OCI-LY1 (cell line): Measurements from ENCODE around the gene ACTRT2.

ENCODE experiments used
- H2AFZ ChIP-seq: fragments of 200-600 bp; sonication (generic), shearing (Covaris generic); 2 replicates; pipeline ENCODE4 v1.6.0; 2014; ENCODE audit warnings: antibody characterized with exemption, mild to moderate bottlenecking, low read length
- H3F3A ChIP-seq: fragments of 200-600 bp; sonication (generic), shearing (Covaris generic); 2 replicates; pipeline ENCODE4 v1.6.0; 2014; ENCODE audit warnings: mild to moderate bottlenecking, antibody characterized with exemption, low read length, moderate library complexity; ENCODE audit not compliant: insufficient read depth
- H3K27ac ChIP-seq: fragments of 200-600 bp; sonication (generic); 2 replicates; pipeline ENCODE4 v1.5.1; 2014; ENCODE audit warnings: low read length, mixed run types, mild to moderate bottlenecking, low read depth; ENCODE audit not compliant: poor library complexity, severe bottlenecking
- H3K27me3 ChIP-seq: fragments of 200-600 bp; sonication (generic); 2 replicates; pipeline ENCODE4 v1.6.0; 2014; ENCODE audit warnings: antibody characterized with exemption, mild to moderate bottlenecking, low read length, moderate library complexity; ENCODE audit not compliant: insufficient read depth
- H3K36me3 ChIP-seq: fragments of 200-600 bp; sonication (generic); 2 replicates; pipeline ENCODE4 v1.6.1; 2014; ENCODE audit warnings: mild to moderate bottlenecking, antibody characterized with exemption, low read length, moderate library complexity, mixed read lengths; ENCODE audit not compliant: insufficient read depth
- H3K4me1 ChIP-seq: fragments of 200-600 bp; sonication (generic); 2 replicates; pipeline ENCODE4 v1.5.1; 2014; ENCODE audit warnings: mild to moderate bottlenecking, low read length, moderate library complexity; ENCODE audit not compliant: insufficient read depth, severe bottlenecking
- H3K4me2 ChIP-seq: fragments of 200-600 bp; sonication (generic), shearing (Covaris generic); 2 replicates; pipeline ENCODE4 v1.6.1; 2014; ENCODE audit warnings: low read length
- H3K4me3 ChIP-seq: fragments of 200-600 bp; sonication (generic); 2 replicates; pipeline ENCODE4 v1.5.1; 2014; ENCODE audit warnings: low read length, low read depth, mild to moderate bottlenecking, mixed read lengths; ENCODE audit not compliant: poor library complexity, severe bottlenecking
- H3K79me2 ChIP-seq: fragments of 200-600 bp; shearing (Covaris generic); 2 replicates; pipeline ENCODE4 v1.6.1; 2016; ENCODE audit warnings: mixed run types, low read length, mixed read lengths; ENCODE audit not compliant: insufficient read depth
- H3K9ac ChIP-seq: fragments of 200-600 bp; sonication (generic), shearing (Covaris generic); 2 replicates; pipeline ENCODE4 v1.6.1; 2014; ENCODE audit warnings: mild to moderate bottlenecking, low read length, mixed read lengths
- H3K9me2 ChIP-seq: fragments of 200-600 bp; sonication (generic), shearing (Covaris generic); 2 replicates; pipeline ENCODE4 v1.6.1; 2014; ENCODE audit warnings: low read depth, mild to moderate bottlenecking, low read length, mixed read lengths
- H3K9me3 ChIP-seq: fragments of 200-600 bp; shearing (Covaris generic); 2 replicates; pipeline ENCODE4 v1.6.1; 2014; ENCODE audit warnings: low read length, mixed read lengths
- H4K20me1 ChIP-seq: fragments of 200-600 bp; sonication (generic), shearing (Covaris generic); 2 replicates; pipeline ENCODE4 v1.6.0; 2016; ENCODE audit warnings: mild to moderate bottlenecking, low read length; ENCODE audit not compliant: insufficient read depth
- CTCF ChIP-seq: fragments of 200-600 bp; sonication (generic), shearing (Covaris generic); IDR thresholded peaks from 2 replicates; pipeline ENCODE4 v1.5.1; 2017; ENCODE audit warnings: mild to moderate bottlenecking, antibody characterized with exemption, low read length, moderate library complexity, mixed read lengths
- EZH2 ChIP-seq: fragments of 200-600 bp; sonication (generic), shearing (Covaris generic); IDR thresholded peaks from 2 replicates; pipeline ENCODE4 v1.8.0; 2017; ENCODE audit warnings: borderline replicate concordance, mixed run types, mild to moderate bottlenecking, antibody characterized with exemption, low read length, moderate library complexity, mixed read lengths

The ACTRT2 gene

GRCh38 chr1:3007298-3008147 lies 13.7 kb upstream of the ACTRT2 start:
- no peak overlapping the region for H3K9ac ChIP-seq
- H3K4me2 ChIP-seq, result no peak overlapping the region
- no peak overlapping the region for H2AFZ ChIP-seq
- H3F3A ChIP-seq, result no peaks in the 10 kb centered on the region
- H3K4me1 ChIP-seq, result no peaks in the 10 kb centered on the region
- TF ChIP-seq CTCF (no peak), EZH2 (no peak)
- H3K79me2 ChIP-seq, result no peaks in the 10 kb centered on the region
- no peak overlapping the region for H3K4me3 ChIP-seq
- H3K36me3 ChIP-seq, result no peaks in the 10 kb centered on the region
- no peak overlapping the region for H3K27ac ChIP-seq
- H4K20me1 ChIP-seq, result no peaks in the 10 kb centered on the region
- no peaks in the 10 kb centered on the region for H3K27me3 ChIP-seq
- H3K9me3 ChIP-seq, result peaks cover 15% of the 10 kb centered on the region; the same call in 1 of the 2 replicates
- H3K9me2 ChIP-seq, result no peaks in the 10 kb centered on the region

GRCh38 chr1:3009021-3009420 lies 12.2 kb upstream of the ACTRT2 start:
- Histone ChIP-seq H2AFZ (no peak overlapping the region), H3K27ac (no peak overlapping the region), H3F3A (no peaks in the 10 kb centered on the region), H3K79me2 (no peaks in the 10 kb centered on the region), H3K9me3 (peaks cover 15% of the 10 kb centered on the region; the same call in 1 of the 2 replicates), H3K4me3 (no peak overlapping the region), H3K4me2 (no peak overlapping the region), H3K9ac (no peak overlapping the region), H3K27me3 (no peaks in the 10 kb centered on the region), H4K20me1 (no peaks in the 10 kb centered on the region), H3K9me2 (no peaks in the 10 kb centered on the region), H3K36me3 (no peaks in the 10 kb centered on the region), H3K4me1 (no peaks in the 10 kb centered on the region)
- TF ChIP-seq EZH2 (no peak), CTCF (no peak)

GRCh38 chr1:3009556-3009955 lies 11.7 kb upstream of the ACTRT2 start:
- Histone ChIP-seq H2AFZ (no peak overlapping the region), H3K4me3 (no peak overlapping the region), H3K79me2 (no peaks in the 10 kb centered on the region), H3K36me3 (no peaks in the 10 kb centered on the region), H3K4me2 (no peak overlapping the region), H3K9me3 (peaks cover 15% of the 10 kb centered on the region; the same call in 1 of the 2 replicates), H3K9ac (no peak overlapping the region), H3K27ac (no peak overlapping the region), H3K9me2 (no peaks in the 10 kb centered on the region), H3F3A (no peaks in the 10 kb centered on the region), H3K27me3 (no peaks in the 10 kb centered on the region), H4K20me1 (no peaks in the 10 kb centered on the region), H3K4me1 (no peaks in the 10 kb centered on the region)
- TF ChIP-seq EZH2, result no peak
- TF ChIP-seq CTCF, result no peak
